Measurements from ENCODE around the gene TMEM213.

The TMEM213 gene

DNA sequence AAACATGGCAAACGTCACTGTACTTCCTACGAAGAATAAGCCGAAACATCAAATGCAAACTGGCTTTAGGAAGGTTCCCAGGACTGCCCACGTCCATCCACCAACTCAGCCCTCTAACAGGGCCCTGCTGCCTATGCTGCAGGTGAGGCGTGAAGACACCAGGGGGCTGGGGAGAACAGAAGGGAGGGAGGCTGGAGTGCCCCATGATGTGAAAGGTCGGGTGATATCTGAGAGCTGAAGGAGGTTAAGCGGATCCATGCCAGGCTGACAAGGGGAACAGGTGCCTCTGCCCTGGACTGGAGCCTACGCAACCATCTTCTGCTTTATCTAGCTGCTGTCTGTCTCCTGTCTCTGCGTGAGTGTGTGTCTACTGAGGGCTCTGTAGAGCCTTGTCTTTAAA, 40.4 kb downstream of the TMEM213 start:
- TF ChIP-seq, protein P1, sequence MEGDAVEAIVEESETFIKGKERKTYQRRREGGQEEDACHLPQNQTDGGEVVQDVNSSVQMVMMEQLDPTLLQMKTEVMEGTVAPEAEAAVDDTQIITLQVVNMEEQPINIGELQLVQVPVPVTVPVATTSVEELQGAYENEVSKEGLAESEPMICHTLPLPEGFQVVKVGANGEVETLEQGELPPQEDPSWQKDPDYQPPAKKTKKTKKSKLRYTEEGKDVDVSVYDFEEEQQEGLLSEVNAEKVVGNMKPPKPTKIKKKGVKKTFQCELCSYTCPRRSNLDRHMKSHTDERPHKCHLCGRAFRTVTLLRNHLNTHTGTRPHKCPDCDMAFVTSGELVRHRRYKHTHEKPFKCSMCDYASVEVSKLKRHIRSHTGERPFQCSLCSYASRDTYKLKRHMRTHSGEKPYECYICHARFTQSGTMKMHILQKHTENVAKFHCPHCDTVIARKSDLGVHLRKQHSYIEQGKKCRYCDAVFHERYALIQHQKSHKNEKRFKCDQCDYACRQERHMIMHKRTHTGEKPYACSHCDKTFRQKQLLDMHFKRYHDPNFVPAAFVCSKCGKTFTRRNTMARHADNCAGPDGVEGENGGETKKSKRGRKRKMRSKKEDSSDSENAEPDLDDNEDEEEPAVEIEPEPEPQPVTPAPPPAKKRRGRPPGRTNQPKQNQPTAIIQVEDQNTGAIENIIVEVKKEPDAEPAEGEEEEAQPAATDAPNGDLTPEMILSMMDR (IDR thresholded peaks at IDR 0.05; ENCODE audit: insufficient read depth, low read length, missing control alignments), result no peak
- ChIA-PET POLR2A (no interaction called here), CTCF (no interaction called here)
- no peak for DNase-seq (ENCODE audit: low read depth, low spot score)
- no peak overlapping the region for H3K4me3 ChIP-seq (ENCODE audit: low read depth, low read length)

DNA sequence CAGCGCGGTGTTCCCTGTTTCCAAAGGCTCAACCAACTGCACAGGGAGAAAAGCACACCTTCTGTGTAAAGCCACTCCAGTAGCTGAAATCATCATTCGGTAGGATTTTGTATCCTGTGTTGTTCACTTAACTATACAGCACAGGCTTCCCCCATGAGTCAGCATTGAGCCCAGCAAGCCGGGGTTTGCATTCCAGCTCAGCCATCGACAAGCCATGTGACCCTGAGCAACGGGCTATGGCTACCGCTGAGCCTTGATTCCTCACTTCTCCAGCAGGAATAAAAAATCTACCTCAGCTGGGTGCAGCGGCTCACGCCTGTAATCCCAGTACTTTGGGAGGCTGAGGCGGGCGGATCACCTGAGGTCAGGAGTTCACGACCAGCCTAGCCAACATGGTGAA, 44.3 kb downstream of the TMEM213 start:
- POLR2A ChIA-PET, result interaction anchor here (0.6 kb wide), 1 partner anchor 20 kb away, joined by 3 read pairs; no protein-coding TSS in a partner anchor
- CTCF ChIA-PET, result interaction anchor here (0.7 kb wide), 1 partner anchor 45 kb away, joined by 5 read pairs; no protein-coding TSS in a partner anchor
- peak; percentile 23 for DNase-seq (ENCODE audit: low read depth, low spot score)
- TF ChIP-seq, protein P1 (IDR thresholded peaks at IDR 0.05; ENCODE audit: insufficient read depth, low read length, missing control alignments), result no peak
- no peak overlapping the region for H3K4me3 ChIP-seq (ENCODE audit: low read depth, low read length)

DNA sequence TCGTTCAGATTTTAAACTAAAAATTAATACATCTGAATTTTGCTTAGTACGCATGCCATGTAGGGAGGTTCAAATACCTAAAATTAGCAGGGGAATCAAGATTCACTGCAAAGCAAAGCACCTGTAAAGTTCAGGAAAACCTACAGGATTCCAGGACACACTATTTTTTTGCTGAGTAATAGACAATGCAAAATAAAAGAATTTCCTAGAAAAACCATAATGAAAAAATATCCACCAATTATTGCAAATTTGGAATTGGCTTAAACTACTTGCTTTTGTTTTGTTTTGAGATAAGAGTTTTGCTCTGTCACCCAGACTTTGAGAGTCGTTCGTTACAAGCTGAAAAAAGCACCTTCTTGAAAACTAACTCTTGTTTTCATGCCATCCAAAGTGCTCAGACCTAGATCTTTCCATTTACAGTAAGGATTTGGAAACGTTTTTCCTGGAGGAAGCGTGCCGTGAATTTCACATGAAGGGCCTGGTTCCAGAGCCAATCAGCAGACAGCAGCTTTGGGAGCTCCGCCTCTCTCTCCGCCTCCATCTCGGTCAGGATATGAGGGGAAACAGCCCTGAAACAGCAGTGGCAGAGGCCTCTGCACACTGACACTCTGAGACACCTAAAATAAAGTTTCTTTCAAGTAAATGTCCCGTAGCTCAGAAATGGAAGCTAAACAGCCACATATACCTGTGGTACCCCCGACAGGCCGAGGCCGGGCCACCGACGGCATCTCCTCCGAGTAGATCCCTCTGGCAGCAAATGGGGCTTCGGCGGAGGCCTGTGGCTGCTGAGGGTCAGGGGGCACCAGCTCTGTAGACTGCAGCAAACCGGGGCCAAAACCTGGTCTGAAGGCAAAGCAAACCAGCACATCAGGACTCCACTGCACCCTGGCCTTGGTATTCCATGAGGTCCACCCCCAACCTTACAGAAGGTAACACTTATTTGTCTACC, 46.1 kb downstream of the TMEM213 start:
- TF ChIP-seq, protein P1 (IDR thresholded peaks at IDR 0.05; ENCODE audit: insufficient read depth, low read length, missing control alignments), result no peak
- DNase-seq (ENCODE audit: low read depth, low spot score), result no peak
- no peak overlapping the region for H3K4me3 ChIP-seq (ENCODE audit: low read depth, low read length)
- ChIA-PET POLR2A (no interaction called here), CTCF (no interaction called here)

DNA sequence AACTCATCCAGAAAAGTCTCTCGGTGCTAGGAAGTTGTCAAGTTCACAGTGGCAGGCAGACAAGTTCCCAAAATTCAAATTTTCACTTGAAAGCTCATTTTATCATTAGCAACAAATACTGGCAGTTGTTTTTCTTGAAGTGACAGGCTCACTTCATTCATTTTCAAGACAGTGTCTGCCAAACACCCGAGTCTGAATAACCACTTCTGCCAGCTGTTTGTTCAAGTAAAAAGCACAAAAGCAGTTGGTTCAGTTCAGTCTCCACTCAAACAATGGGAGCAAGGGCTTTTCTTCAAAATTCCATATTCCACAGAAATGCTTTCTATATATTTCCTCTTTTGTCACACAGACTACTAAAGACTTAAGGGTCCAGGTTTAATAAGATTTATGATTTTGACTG, 47.9 kb downstream of the TMEM213 start:
- no peak overlapping the region for H3K4me3 ChIP-seq (ENCODE audit: low read depth, low read length)
- DNase-seq (ENCODE audit: low read depth, low spot score), result no peak
- ChIA-PET POLR2A (no interaction called here), CTCF (interaction anchor here (0.9 kb wide), 1 partner anchor 40 kb away, joined by 3 read pairs; no protein-coding TSS in a partner anchor)
- TF ChIP-seq, protein P1 (IDR thresholded peaks at IDR 0.05; ENCODE audit: insufficient read depth, low read length, missing control alignments), result no peak

DNA sequence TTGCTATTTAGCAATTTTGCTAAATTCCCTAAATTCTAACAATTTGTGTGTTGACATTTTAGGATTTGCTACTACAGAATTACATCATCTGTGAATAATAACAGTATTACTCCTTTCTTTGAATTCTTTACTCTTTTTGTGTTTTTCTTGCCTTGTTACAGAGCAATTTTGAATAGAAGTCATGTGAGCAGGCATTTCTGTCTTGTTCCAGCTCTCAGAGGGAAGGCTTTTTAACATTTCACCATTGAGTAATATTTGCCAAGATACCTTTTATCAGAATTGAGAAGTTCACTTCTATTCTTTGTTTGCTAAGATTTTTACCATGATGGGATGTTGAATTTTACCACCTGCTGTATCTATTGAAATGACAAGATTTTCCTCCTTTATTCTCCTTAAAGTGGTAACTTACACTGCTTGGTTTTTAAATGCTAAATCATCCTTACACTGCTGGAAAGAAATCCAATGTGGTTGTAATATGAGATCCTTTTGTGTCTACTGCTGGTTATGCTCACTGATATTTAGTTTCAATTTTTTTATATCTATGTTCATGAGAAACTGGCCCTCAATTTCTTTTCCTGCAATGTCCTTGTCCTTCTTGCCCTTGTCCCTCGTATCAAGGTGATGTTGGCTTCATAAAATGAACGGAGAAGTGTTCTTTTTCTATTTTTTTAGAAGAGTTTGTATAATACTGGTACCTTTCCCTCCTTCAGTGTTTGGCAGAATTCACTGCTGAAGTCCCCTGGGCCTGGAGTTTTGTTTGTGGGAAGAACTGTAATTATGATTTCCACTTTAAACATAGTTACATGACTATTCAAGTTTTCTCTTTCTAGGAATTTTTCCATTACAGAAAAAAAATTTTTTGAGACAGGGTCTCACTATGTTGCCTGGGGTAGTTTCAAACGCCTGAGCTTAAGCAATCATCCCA, 50.5 kb downstream of the TMEM213 start:
- no peak for DNase-seq (ENCODE audit: low read depth, low spot score)
- H3K4me3 ChIP-seq (ENCODE audit: low read depth, low read length), result no peak overlapping the region
- ChIA-PET CTCF (no interaction called here), POLR2A (no interaction called here)
- TF ChIP-seq, protein P1 (IDR thresholded peaks at IDR 0.05; ENCODE audit: insufficient read depth, low read length, missing control alignments), result no peak

DNA sequence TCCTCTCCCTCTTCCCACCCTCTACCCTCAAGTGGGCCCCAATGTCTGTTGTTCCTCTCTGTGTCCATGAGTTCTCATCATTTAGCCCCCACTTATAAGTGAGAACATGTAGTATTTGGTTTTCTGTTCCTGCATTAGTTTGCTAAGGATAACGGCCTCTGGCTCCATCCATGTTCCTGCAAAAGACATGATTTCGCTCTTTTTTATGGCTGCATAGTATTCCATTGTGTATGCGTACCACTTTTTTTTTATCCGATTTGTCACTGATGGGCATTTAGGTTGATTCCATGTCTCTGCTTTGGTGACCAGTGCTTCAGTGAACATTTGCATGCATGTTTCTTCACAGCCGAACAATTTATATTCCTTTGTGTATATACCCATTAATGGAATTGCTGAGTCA, 51.9 kb downstream of the TMEM213 start:
- DNase-seq (ENCODE audit: low read depth, low spot score), result no peak
- H3K4me3 ChIP-seq (ENCODE audit: low read depth, low read length), result no peak overlapping the region
- TF ChIP-seq, protein P1 (IDR thresholded peaks at IDR 0.05; ENCODE audit: insufficient read depth, low read length, missing control alignments), result no peak
- CTCF ChIA-PET, result no interaction called here
- POLR2A ChIA-PET, result no interaction called here
